GM12878 (cell line): Measurements from ENCODE around the gene SAXO1. TPM values are rescaled to one million over a fixed set of nuclear protein-coding genes. Genes with fewer than 3 reads are reported as not detected.

ENCODE experiments used
- ATAC-seq: fragments of 200-7000 bp; cut with Tn5 transposase; 3 replicates; pipeline ENCODE4 v1.9.1; 2020; ENCODE audit warnings: mild to moderate bottlenecking, moderate library complexity
- BruUV-seq: library from RNA; stranded (reverse); fragments of 400-500 nt; replicated peaks from 2 replicates; lab custom pipeline; 2021; lab: Mats Ljungman, UMichigan
- CTCF ChIA-PET: fragments of 300-600 bp; sonication (Branson Sonifier 250); formaldehyde crosslinking; extraction: SDS; loops from one replicate; lab custom pipeline; 2021; ENCODE audit warnings: inconsistent platforms; lab: Yijun Ruan, JAX
- POLR2A ChIA-PET: fragments of 350-600 bp; formaldehyde crosslinking; extraction: SDS; loops from one replicate; lab custom pipeline; 2021; ENCODE audit warnings: inconsistent platforms; lab: Charles Lee
- RAD21 ChIA-PET: fragments of 300-600 bp; sonication (Branson Sonifier 250); formaldehyde crosslinking; loops from one replicate; lab custom pipeline; 2023; ENCODE audit warnings: antibody characterized with exemption; ENCODE audit not compliant: unreplicated experiment; lab: Charles Lee
- SMC1A ChIA-PET: fragments of 300-600 bp; sonication (Branson Sonifier 250); formaldehyde crosslinking; loops from one replicate; lab custom pipeline; 2023; ENCODE audit not compliant: unreplicated experiment, uncharacterized antibody; lab: Charles Lee
- DNase-seq: peaks from one replicate; pipeline ENCODE4 v3.0.0-alpha.2; 2011; ENCODE audit warnings: low read depth, low spot score
- FAIRE-seq: peaks from 3 replicates; lab custom pipeline; 2011; peaks lifted over from hg19 to GRCh38; lab: Jason Lieb, UNC
- H2AFZ ChIP-seq: 2 replicates; pipeline ENCODE4 v1.6.0; 2011; ENCODE audit warnings: low read depth, low read length, control low read depth; ENCODE audit not compliant: control insufficient read depth
- H3K27ac ChIP-seq: 2 replicates; pipeline ENCODE4 v1.5.1; 2011; ENCODE audit warnings: control low read depth; ENCODE audit not compliant: control insufficient read depth, insufficient read depth
- H3K27me3 ChIP-seq, 2 experiments: replicated peaks in 1 of 2; 2 replicates each; pipeline versions ENCODE4 v1.6.0 to v1.6.1; 2011; ENCODE audit warnings: low read length in 1 of 2; ENCODE audit not compliant: control insufficient read depth in 2 of 2, insufficient read depth in 2 of 2
- H3K36me3 ChIP-seq, 2 experiments: 2 replicates each; pipeline ENCODE4 v1.5.1; 2011; ENCODE audit warnings: low read length in 1 of 2; ENCODE audit not compliant: control insufficient read depth in 2 of 2, insufficient read depth in 2 of 2
- H3K4me1 ChIP-seq: 2 replicates; pipeline ENCODE4 v1.6.1; 2011; ENCODE audit warnings: mild to moderate bottlenecking, low read length, moderate library complexity, mixed read lengths; ENCODE audit not compliant: control insufficient read depth, insufficient read depth
- H3K4me2 ChIP-seq: 2 replicates; pipeline ENCODE4 v1.6.0; 2011; ENCODE audit warnings: control low read depth; ENCODE audit not compliant: control insufficient read depth, insufficient read depth
- H3K4me3 ChIP-seq: fragments of 200-600 bp; sonication (generic); 2 replicates; pipeline ENCODE4 v1.5.1; 2016
- H3K79me2 ChIP-seq: 2 replicates; pipeline ENCODE4 v1.6.0; 2011; ENCODE audit warnings: low read length; ENCODE audit not compliant: control insufficient read depth, insufficient read depth
- H3K9ac ChIP-seq: 2 replicates; pipeline ENCODE4 v1.8.0; 2011; ENCODE audit warnings: low read length, control low read depth, mixed read lengths; ENCODE audit not compliant: control insufficient read depth, insufficient read depth
- H3K9me3 ChIP-seq: replicated peaks from 3 replicates; pipeline ENCODE4 v1.5.1; 2011; ENCODE audit warnings: mild to moderate bottlenecking, low read length; ENCODE audit not compliant: control insufficient read depth, insufficient read depth
- H4K20me1 ChIP-seq: 2 replicates; pipeline ENCODE4 v1.6.0; 2011; ENCODE audit not compliant: control insufficient read depth, insufficient read depth
- BHLHE40 ChIP-seq, 2 experiments: fragments of 450-650 bp in 1 of 2; IDR thresholded peaks; 2 replicates each; pipeline ENCODE4 v1.6.1; 2011 to 2017; ENCODE audit warnings: low read depth in 2 of 2, borderline replicate concordance in 1 of 2, improper control_type of control experiment in 1 of 2, low read length in 1 of 2, mild to moderate bottlenecking in 1 of 2
- MXI1 ChIP-seq: fragments of 150-350 bp; IDR thresholded peaks from 2 replicates; pipeline ENCODE4 v1.6.1; 2011; ENCODE audit warnings: low read depth, mild to moderate bottlenecking, inconsistent platforms, low read length, improper control_type of control experiment
- SMARCA5 ChIP-seq: fragments of 450-650 bp; IDR thresholded peaks from 2 replicates; pipeline ENCODE4 v1.6.1; 2017; ENCODE audit warnings: mild to moderate bottlenecking
- SP1 ChIP-seq: IDR thresholded peaks from one replicate; pipeline ENCODE4 v1.6.1; 2011; ENCODE audit warnings: low read depth, low read length
- SPI1 ChIP-seq: IDR thresholded peaks from 2 replicates; pipeline ENCODE4 v1.6.1; 2011; ENCODE audit warnings: low read depth, mild to moderate bottlenecking, low read length, moderate library complexity, borderline replicate concordance; ENCODE audit not compliant: insufficient read depth
- SREBF2 ChIP-seq: IDR thresholded peaks from 2 replicates; pipeline ENCODE4 v1.6.1; 2012; ENCODE audit warnings: mild to moderate bottlenecking, low read length
- TCF12 ChIP-seq: IDR thresholded peaks from 2 replicates; pipeline ENCODE4 v1.6.1; 2011; ENCODE audit warnings: low read depth, mild to moderate bottlenecking, low read length
- ZNF384 ChIP-seq: IDR thresholded peaks from 2 replicates; pipeline ENCODE4 v1.6.1; 2012; ENCODE audit warnings: low read depth, mild to moderate bottlenecking, low read length, improper control_type of control experiment, borderline replicate concordance
- ZZZ3 ChIP-seq: IDR thresholded peaks from 2 replicates; pipeline ENCODE4 v1.6.1; 2011; ENCODE audit warnings: low read depth; ENCODE audit not compliant: control insufficient read depth, insufficient read length
- WGBS: methylation state at CpG from one replicate; pipeline ENCODE4 v1.1.6; 2016; ENCODE audit warnings: low lambda C conversion rate; ENCODE audit not compliant: insufficient replicate concordance, insufficient coverage; ENCODE audit errors: missing lambda C conversion rate; 5-methylcytosine and 5-hydroxymethylcytosine counted together
- in situ Hi-C: fragments of 300-500 bp; cut with MboI; formaldehyde crosslinking; loops from 9 replicates; pipeline ENCODE4 v1.14.3; 2018; ENCODE audit warnings: mixed read lengths
- intact Hi-C: fragments of 100-400 bp; cut with micrococcal nuclease; formaldehyde crosslinking; loops from one replicate; pipeline ENCODE4 v1.14.2; 2022; ENCODE audit not compliant: unreplicated experiment
- polyA plus RNA-seq, 11 experiments: library from polyadenylated mRNA; depleted of rRNA in 4 of 11; unstranded in 6 of 11; stranded (reverse) in 5 of 11; fragments of >200 nt; fragmentation: Nextera tagmentation in 4 of 11; fragmentation: Illumina TruSeq in 1 of 11; extraction: Ambion mirVana in 4 of 11; extraction: Trizol in 1 of 11; gene quantifications; 1 replicate in 1 of 11; 2 replicates in 10 of 11; pipeline versions ENCODE4 v1.2.1 to v1.2.3, GENCODE V29; 2011 to 2016; ENCODE audit warnings: inconsistent platforms in 2 of 11, missing spikeins in 2 of 11, low read depth in 1 of 11
- total RNA-seq, 4 experiments: library from RNA; depleted of rRNA in 3 of 4; stranded (reverse); fragments of >200 nt in 3 of 4; fragmentation: Illumina TruSeq in 1 of 4; extraction: Trizol in 1 of 4; gene quantifications; 2 replicates each; pipeline versions ENCODE4 v1.2.1 to v1.2.3, GENCODE V29; 2013 to 2021
- TF ChIP-seq, protein P1 (sequence below): fragments of 150-350 bp; IDR thresholded peaks from 2 replicates; pipeline ENCODE4 v1.6.1; 2014; ENCODE audit warnings: mild to moderate bottlenecking, low read depth, low read length
- TF ChIP-seq, protein P2 (sequence below): fragments of 450-650 bp; formaldehyde crosslinking; IDR thresholded peaks from 2 replicates; pipeline ENCODE4 v1.4.0; 2022; ENCODE audit warnings: mild to moderate bottlenecking, moderate library complexity

Gene SAXO1
- total and polyA plus RNA-seq, 10 of the 15 experiments (the other 5 are each of a cell fraction or from before 2014, with no cell fraction given): under 0.01 to 0.01 TPM; not detected in 8

DNA sequence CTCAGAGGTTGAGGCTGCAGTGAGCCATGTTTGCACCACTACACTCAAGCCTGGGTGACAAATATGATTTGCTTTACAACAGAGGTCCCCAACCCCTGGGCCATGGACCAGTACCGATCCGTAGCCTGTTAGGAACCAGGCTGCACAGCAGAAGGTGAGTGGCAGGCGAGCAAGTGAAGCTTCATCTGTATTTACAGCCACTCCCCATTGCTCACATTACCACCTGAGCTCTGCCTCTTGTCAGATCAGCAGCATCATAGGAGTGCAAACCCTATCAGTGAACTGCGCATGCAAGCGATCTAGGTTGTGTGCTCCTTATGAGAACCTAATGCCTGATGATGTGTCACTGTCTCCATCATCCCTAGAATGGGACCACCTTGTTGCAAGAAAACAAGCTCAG is 42.5 kb downstream of the SAXO1 start:
- intact Hi-C loops: no loop called here
- no peak overlapping the region for H3K4me2 ChIP-seq
- WGBS: 38% methylated on average over 5 of the region's 5 CpGs
- DNase-seq: no peak
- no peaks in the 10 kb centered on the region for H3K9me3 ChIP-seq
- H3K27ac ChIP-seq: no peak overlapping the region
- no peak for TF ChIP-seq MXI1
- TF ChIP-seq, all 136 proteins: peak for 0
- ATAC-seq (no peak), FAIRE-seq (no peak)
- no peaks in the 10 kb centered on the region for H3K27me3 ChIP-seq
- H3K79me2 ChIP-seq: no peaks in the 10 kb centered on the region
- H3K4me3 ChIP-seq: no peak overlapping the region
- no peak overlapping the region for H3K9ac ChIP-seq
- H3K36me3 ChIP-seq: no peaks in the 10 kb centered on the region
- CTCF ChIA-PET: interaction anchor here (6.9 kb wide), 1 partner anchor 37 kb away, joined by 23 read pairs; no protein-coding TSS in a partner anchor
- RAD21 ChIA-PET: no interaction called here
- BruUV-seq: no TSS peak
- H2AFZ ChIP-seq: no peak overlapping the region
- no peaks in the 10 kb centered on the region for H4K20me1 ChIP-seq
- H3K4me1 ChIP-seq: no peaks in the 10 kb centered on the region
- POLR2A ChIA-PET: no interaction called here
- in situ Hi-C loops: no loop called here
- SMC1A ChIA-PET: no interaction called here

DNA sequence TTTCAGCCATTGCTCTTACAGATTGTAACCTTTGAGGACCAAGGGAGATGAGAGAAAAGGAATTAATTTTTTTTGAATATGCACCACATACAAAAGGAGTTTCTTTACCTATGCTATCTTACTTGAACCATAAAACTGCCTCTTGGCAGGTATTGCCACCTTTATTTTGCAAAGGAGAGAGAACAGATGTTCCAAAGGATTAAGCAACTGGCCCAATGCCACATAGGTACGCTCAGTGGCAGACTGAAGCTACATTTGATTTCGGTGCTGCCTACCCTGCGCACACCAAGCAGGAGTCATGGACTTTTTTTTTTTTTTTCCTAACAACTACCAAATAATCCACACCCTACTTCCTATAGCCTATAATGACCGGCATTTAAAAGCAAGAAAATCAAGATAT is 43.1 kb downstream of the SAXO1 start:
- intact Hi-C loops (no loop called here), in situ Hi-C loops (no loop called here)
- Histone ChIP-seq H3K9ac (no peak overlapping the region), H3K79me2 (no peaks in the 10 kb centered on the region), H3K36me3 (no peaks in the 10 kb centered on the region), H3K4me1 (no peaks in the 10 kb centered on the region), H3K27ac (no peak overlapping the region), H4K20me1 (no peaks in the 10 kb centered on the region), H3K27me3 (no peaks in the 10 kb centered on the region), H3K4me2 (no peak overlapping the region), H3K9me3 (no peaks in the 10 kb centered on the region), H2AFZ (no peak overlapping the region), H3K4me3 (no peak overlapping the region)
- no peak for ATAC-seq
- POLR2A ChIA-PET: interaction anchor here (0.6 kb wide), 1 partner anchor 451 kb away, joined by 5 read pairs; no protein-coding TSS in a partner anchor
- no peak for DNase-seq
- 62% methylated on average over 4 of the region's 4 CpGs for WGBS
- CTCF ChIA-PET: interaction anchor here (0.6 to 6.9 kb wide), 3 partner anchors 10 to 163 kb away, joined by 3 to 23 read pairs (median 4); no protein-coding TSS in a partner anchor
- SMC1A ChIA-PET: no interaction called here
- BruUV-seq: no TSS peak
- no peak for FAIRE-seq
- RAD21 ChIA-PET: interaction anchor here (1.6 kb wide), 1 partner anchor 37 kb away, joined by 4 read pairs; no protein-coding TSS in a partner anchor
- no peak for TF ChIP-seq BHLHE40 (IDR thresholded peaks at IDR 0.05; ENCODE audit: borderline replicate concordance in 1 of 2, low read depth in 2 of 2, low read length in 1 of 2)
- TF ChIP-seq SPI1: no peak
- TF ChIP-seq SMARCA5: no peak
- TF ChIP-seq SP1: no peak
- TF ChIP-seq, protein P1, sequence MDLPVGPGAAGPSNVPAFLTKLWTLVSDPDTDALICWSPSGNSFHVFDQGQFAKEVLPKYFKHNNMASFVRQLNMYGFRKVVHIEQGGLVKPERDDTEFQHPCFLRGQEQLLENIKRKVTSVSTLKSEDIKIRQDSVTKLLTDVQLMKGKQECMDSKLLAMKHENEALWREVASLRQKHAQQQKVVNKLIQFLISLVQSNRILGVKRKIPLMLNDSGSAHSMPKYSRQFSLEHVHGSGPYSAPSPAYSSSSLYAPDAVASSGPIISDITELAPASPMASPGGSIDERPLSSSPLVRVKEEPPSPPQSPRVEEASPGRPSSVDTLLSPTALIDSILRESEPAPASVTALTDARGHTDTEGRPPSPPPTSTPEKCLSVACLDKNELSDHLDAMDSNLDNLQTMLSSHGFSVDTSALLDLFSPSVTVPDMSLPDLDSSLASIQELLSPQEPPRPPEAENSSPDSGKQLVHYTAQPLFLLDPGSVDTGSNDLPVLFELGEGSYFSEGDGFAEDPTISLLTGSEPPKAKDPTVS: no peak
- no peak for TF ChIP-seq ZNF384
- TF ChIP-seq ZZZ3: no peak
- TF ChIP-seq, protein P2, sequence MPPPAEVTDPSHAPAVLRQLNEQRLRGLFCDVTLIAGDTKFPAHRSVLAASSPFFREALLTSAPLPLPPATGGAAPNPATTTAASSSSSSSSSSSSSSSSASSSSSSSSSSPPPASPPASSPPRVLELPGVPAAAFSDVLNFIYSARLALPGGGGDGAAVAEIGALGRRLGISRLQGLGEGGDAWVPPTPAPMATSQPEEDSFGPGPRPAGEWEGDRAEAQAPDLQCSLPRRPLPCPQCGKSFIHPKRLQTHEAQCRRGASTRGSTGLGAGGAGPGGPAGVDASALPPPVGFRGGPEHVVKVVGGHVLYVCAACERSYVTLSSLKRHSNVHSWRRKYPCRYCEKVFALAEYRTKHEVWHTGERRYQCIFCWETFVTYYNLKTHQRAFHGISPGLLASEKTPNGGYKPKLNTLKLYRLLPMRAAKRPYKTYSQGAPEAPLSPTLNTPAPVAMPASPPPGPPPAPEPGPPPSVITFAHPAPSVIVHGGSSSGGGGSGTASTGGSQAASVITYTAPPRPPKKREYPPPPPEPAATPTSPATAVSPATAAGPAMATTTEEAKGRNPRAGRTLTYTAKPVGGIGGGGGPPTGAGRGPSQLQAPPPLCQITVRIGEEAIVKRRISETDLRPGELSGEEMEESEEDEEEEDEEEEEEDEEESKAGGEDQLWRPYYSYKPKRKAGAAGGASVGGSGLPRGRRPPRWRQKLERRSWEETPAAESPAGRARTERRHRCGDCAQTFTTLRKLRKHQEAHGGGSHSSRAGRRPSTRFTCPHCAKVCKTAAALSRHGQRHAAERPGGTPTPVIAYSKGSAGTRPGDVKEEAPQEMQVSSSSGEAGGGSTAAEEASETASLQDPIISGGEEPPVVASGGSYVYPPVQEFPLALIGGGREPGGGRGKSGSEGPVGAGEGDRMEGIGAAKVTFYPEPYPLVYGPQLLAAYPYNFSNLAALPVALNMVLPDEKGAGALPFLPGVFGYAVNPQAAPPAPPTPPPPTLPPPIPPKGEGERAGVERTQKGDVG: no peak
- TF ChIP-seq TCF12: no peak
- TF ChIP-seq SREBF2: no peak
